Diencephalon (tissue), 1 donor: Measurements from ENCODE around the gene MKKS. TPM values are rescaled to one million over a fixed set of nuclear protein-coding genes. Genes with fewer than 3 reads are reported as not detected.

ENCODE experiments used
- total RNA-seq: library from RNA; depleted of rRNA; stranded (reverse); fragments of >200 nt; gene quantifications from one replicate; pipeline ENCODE4 v1.2.3, GENCODE V29; 2014

Gene MKKS
- 22.8 TPM for total RNA-seq

DNA sequence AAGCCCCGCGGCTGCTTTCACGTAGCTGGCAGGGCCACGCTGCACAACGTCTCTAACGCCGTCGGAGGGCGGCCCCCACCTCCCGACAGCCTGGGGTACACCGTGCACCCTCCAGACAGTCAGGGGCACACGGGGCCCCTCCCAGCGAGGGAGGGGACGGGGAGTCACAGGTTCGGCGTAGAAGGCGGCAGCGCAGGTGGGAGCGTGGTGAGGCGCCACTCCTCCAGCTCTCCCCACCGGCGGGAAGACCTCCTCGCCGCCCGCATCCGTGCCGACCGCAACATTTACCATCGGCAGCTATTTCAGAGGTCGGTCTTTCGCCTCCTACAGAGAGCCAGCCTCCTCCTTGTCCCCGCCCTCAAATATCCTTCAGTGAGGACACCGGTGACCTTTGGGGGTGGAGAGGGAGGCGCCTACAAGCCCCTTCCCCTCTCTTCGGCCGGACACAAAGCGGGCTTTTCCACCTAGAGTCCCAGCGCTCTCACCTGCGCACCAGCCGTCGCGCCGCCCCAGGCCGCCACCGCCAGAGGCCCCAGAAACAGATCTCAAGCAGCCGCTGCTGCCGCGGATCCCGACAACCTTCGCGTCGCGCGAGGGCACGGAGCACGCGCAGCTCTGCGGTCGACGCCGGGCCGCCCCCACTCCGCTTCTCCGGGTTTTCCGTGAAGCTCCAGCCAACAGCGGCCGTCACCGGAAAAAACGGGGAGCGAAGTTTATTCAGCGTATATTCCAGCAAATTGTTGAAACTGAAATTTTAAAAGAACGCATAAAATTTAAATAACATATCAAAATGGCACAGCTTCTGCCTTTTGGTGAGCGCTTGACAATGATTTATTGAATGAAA, at the start of gene MKKS:
Gene MKKS (minus strand): TSS at position 600 of the 844 bp plus-strand sequence. CDS start 20,708 bp downstream, outside the sequence.

DNA sequence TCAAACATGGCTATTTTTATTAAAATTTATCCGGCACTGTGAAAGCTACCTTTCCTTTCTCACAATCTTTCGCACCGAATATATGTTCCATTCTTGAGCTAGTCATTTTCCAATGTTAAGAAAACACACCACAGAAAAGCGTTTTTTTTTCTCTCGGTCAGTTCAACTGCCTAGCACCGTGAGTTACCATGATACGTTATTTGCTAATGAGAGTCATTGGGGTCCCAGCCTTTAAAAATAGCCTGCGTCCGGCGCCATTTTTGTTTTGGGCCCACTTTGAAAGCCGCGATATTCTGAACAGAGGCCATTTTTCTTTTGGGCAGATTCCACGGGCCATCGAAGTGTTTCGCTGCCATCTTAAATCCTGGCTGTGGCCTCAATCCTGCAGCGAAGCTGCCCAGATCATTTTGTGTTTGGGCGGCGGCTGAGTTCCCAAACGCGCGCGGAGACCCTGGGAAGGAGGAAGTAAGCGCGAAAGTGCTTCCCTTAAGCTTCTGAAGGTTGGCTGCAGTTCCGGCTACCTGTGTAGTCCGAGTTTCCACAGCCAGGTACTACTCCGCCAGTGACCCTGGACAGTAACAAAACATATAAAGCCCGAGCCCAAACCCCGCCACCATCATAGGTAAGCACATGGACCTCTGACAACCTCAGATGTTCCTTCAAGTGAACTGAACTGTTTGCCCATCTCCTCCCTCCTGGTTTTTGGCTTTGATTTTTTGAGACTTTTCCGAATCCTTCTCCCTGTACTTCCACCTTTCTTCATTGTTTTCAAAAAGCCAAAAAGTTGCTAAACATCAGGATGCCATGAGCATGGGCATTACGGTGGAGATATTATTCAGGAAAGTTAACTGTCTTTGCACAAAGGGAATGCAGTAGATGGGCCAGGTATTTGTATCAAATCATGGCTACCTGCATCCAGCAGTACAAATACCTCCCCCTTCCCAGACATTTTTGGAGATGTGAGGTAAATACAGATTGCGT, 1.1 kb upstream of the MKKS start, which contains the start of gene SLX4IP:
Gene SLX4IP (plus strand): TSS at position 474 of the 981 bp plus-strand sequence. CDS start 22,900 bp downstream, outside the sequence.

Other genes with a start within 250 kb of the MKKS start
- 162 TPM for gene SNAP25, start 215.4 kb downstream of the MKKS start, total RNA-seq
- gene SLX4IP, start 1.1 kb upstream of the MKKS start, total RNA-seq = 11.8 TPM
- gene JAG1, start 239.8 kb upstream of the MKKS start, total RNA-seq = 42.0 TPM